MCF 10A (cell line): ENCODE data around the gene TXLNB. TPM values are rescaled to one million over a fixed set of nuclear protein-coding genes. Genes with fewer than 3 reads are reported as not detected.

Source experiments
- BruUV-seq: library from RNA; stranded (reverse); fragments of 400-500 nt; replicated peaks from 2 replicates; lab custom pipeline; 2021; lab: Mats Ljungman, UMichigan
- CTCF ChIA-PET: fragments of 300-600 bp; sonication (Branson Sonifier 250); formaldehyde crosslinking; extraction: SDS; loops from one replicate; lab custom pipeline; 2021; ENCODE audit warnings: antibody characterized with exemption, inconsistent platforms; lab: Yijun Ruan, JAX
- POLR2A ChIA-PET: fragments of 300-600, 350-650 bp; sonication (Branson Sonifier 250); formaldehyde crosslinking; extraction: SDS; loops from one replicate; lab custom pipeline; 2020; ENCODE audit warnings: antibody characterized with exemption, inconsistent platforms; lab: Yijun Ruan, JAX
- DNase-seq: peaks from one replicate; pipeline ENCODE4 v3.0.0-alpha.2; 2018; ENCODE audit not compliant: unreplicated experiment
- H3K27ac Mint-ChIP-seq: one replicate; pipeline ENCODE4 v1.8.0; 2022; ENCODE audit warnings: mild to moderate bottlenecking, low read depth, mixed read lengths; ENCODE audit not compliant: unreplicated experiment
- H3K27me3 Mint-ChIP-seq: one replicate; pipeline ENCODE4 v1.8.0; 2022; ENCODE audit warnings: mixed read lengths; ENCODE audit not compliant: insufficient read depth, unreplicated experiment
- H3K36me3 Mint-ChIP-seq: one replicate; pipeline ENCODE4 v1.8.0; 2022; ENCODE audit warnings: mild to moderate bottlenecking, moderate library complexity, mixed read lengths; ENCODE audit not compliant: insufficient read depth, unreplicated experiment
- H3K4me1 Mint-ChIP-seq: one replicate; pipeline ENCODE4 v1.8.0; 2022; ENCODE audit warnings: mixed read lengths; ENCODE audit not compliant: insufficient read depth, unreplicated experiment
- H3K4me3 Mint-ChIP-seq: one replicate; pipeline ENCODE4 v1.8.0; 2022; ENCODE audit warnings: mild to moderate bottlenecking, moderate library complexity, mixed read lengths; ENCODE audit not compliant: unreplicated experiment
- H3K9me3 Mint-ChIP-seq: one replicate; pipeline ENCODE4 v1.8.0; 2022; ENCODE audit warnings: mixed read lengths; ENCODE audit not compliant: unreplicated experiment
- CTCF ChIP-seq: fragments of 200-600 bp; IDR thresholded peaks from one replicate; pipeline ENCODE4 v1.8.0; 2022; ENCODE audit warnings: antibody characterized with exemption, mild to moderate bottlenecking; ENCODE audit not compliant: unreplicated experiment
- intact Hi-C: fragments of 100-400 bp; cut with micrococcal nuclease; formaldehyde crosslinking; loops from 2 replicates; pipeline ENCODE4 v1.14.1; 2022
- total RNA-seq: library from RNA; stranded (reverse); gene quantifications from 2 replicates; pipeline ENCODE4 v1.2.3, GENCODE V29; 2022

The TXLNB gene
- total RNA-seq, 1 experiment from 2014 or later: not detected

GRCh38 chr6:139194740-139195139, 97.1 kb downstream of the TXLNB start:
- Mint-ChIP-seq H3K36me3 (no peaks in the 10 kb centered on the region), H3K4me3 (no peak overlapping the region), H3K9me3 (peaks cover 7% of the 10 kb centered on the region), H3K27ac (no peak overlapping the region), H3K27me3 (no peaks in the 10 kb centered on the region), H3K4me1 (peaks cover 6% of the 10 kb centered on the region)
- no peak for DNase-seq
- no peak for TF ChIP-seq CTCF
- intact Hi-C loops: no loop called here
- BruUV-seq: no TSS peak
- ChIA-PET CTCF (no interaction called here), POLR2A (interaction anchor here (1.2 kb wide), 1 partner anchor 69 kb away, joined by 3 read pairs; no protein-coding TSS in a partner anchor)

Other genes with a start within 250 kb of the TXLNB start
- gene HECA, start 156.9 kb downstream of the TXLNB start, total RNA-seq: 11.1 and 11.5 TPM in 2 replicates
- gene CITED2, start 82.7 kb upstream of the TXLNB start, total RNA-seq: 50.4 and 62.0 TPM in 2 replicates